Stimulated activated CD4-positive, alpha-beta T cell treated with anti-CD3 and anti-CD28 coated beads, Interleukin-4, amount 100 ng/mL, for 4 hours (primary cell): ENCODE measurements around the gene LSAMP.
"Not testable (repeated sequence)": the region's sequence is repeated elsewhere in the genome, so short reads cannot be mapped to it uniquely, and the experiment has no call there.

ENCODE experiments used
- DNase-seq, 2 experiments: peaks; one replicate each; pipeline ENCODE4 v3.0.0-alpha.2; 2020

Gene LSAMP

DNA sequence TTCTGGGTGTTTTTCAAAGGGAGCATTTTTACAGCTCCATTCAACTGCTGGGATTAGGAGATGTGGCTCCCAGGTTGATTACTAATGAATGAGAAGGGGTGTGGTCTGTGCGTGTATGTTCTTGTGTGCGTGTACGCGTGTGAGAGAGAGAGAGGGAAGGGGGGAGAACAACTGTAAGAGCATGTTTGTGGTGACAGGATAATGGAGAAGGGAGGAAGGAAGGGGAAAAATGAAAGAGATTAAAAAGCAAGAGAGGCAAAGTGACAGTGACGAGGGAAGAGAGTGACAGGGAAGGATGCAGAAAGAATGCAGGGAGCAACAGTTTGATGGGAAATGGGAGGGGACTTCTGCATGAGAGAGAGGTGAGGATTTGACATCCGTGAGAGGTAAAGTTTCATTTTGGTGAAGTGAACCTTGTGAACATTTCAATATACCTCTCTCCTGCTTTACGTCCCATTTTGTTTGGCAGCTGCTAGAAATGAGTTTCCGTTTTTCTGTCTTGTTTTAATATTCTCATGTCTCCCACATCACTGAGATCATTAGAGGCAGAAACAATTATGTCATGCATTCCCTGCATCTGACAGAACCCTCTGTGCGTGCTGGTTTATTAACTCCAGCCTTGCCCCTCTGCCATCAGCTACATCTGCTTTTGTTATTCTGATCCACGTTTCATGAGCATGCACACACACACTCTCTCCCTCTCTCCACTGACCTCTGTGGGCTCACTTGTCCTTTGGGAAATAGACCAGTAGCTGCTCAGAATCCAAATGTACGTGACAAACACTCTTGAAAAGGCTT, 660.3 kb downstream of the LSAMP start:
- DNase-seq, result no peak

DNA sequence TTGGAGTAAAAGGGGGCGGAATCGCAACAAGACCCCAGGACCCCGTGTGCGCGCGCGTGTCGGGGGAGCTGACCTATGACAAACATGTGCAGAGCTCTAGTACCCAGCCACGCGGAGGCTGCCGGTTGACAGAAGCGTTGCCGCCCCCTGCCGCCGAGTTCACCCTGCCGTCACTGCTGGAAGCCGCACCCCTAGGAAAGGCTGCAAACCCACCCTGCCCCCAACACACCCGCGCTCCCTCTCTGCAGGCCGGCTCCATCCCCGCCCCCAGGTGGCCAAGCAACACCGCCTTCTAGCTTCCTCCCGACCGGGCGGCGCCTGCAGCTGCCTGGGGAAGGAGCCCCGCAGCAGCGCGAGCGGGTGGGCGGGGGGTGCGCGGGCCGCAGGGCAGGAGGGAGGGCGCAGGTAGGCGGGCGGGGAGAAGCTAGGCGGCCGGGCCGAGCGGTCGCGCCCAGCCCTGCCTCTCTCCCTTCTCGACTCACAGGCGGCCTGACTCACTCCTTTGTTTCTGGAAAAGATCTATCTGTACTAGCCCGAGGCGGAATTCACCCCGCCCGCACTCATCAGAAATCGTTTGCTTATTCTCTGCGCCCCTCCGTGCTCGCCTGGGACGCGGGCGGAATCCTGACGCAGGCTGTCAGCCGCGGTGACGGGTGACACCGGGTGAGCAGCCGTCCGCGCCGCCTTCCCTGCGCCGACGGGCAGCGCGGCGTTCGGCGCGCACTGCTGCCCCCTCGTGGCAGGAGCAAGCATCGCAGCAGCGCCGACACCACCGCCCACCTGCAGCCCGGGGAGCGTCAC, 661.1 kb downstream of the LSAMP start:
- peak; percentile 84 to 90 for DNase-seq

DNA sequence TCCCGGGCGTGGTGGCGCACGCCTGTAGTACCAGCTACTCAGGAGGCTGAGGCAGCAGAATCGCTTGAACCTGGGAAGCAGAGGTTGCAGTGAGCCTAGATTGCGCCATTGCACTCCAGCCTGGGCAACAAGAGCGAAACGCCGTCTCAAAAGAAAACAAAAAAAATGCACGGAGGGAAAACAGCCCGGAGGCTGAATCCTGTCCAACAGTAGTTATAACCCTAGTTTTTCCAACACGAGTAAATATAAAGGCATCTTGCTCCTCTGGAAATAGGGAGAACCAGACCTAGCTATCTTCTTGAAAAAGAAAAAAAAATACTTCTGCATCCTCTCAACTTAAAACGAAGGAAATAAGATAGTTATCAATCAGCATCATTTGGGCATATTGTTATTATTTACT, 661.9 kb downstream of the LSAMP start:
- not testable (repeated sequence) for DNase-seq

DNA sequence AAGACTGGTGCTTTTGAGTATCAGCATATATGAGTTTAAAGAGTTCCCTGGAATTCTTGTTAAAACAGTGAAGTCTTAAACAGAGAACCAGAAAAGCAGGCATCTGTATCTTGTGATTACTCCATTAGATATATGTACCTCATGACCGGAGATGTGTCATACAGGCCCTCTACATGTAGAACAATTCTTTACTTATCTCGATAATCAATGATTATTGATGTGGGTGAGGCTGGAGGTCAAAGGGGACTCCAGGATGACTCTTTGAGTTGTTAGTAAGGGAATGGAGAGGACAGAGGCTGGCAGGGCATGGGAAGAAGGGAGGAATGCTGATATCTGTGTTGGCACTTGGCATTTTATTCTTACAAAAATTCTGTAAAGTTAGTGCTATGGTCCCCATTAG, 666.3 kb downstream of the LSAMP start:
- DNase-seq, result no peak

DNA sequence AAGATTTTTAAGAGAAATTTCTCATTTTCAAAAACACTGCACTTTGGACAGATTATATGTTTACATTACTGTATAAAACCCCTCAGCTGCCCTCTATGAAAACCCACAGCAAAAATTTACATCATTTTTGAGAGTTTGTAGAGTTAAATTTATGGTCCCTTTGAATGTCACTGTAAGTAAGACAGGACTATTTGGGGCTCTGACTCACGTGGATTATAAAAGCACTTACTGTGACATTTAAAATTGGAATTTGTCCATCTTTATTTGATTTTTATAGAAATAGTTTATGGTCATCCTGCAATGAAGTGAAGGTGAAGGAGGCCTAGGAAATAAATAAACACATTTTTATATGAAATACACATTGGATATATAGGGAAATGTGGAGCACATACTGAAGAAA, 672.3 kb downstream of the LSAMP start:
- DNase-seq, result no peak

DNA sequence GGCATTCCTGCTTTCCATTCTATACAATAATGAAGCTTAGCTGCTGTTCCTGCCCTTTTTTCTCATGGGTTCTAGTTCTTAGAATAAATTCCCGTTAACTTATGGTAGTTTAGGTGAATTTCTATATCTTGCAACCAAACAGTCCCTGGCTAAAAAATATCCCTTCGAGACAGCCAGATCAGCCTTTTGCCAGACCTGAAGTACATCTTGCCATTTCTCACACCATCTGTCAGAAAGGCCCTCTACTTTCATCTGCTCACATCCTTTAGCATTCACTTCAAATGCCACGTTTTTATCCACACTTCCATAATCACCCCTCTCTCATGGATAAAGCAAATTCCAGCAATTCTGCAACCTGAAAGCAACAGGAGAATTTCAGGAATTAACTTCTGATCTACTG, 676.6 kb downstream of the LSAMP start:
- no peak for DNase-seq

DNA sequence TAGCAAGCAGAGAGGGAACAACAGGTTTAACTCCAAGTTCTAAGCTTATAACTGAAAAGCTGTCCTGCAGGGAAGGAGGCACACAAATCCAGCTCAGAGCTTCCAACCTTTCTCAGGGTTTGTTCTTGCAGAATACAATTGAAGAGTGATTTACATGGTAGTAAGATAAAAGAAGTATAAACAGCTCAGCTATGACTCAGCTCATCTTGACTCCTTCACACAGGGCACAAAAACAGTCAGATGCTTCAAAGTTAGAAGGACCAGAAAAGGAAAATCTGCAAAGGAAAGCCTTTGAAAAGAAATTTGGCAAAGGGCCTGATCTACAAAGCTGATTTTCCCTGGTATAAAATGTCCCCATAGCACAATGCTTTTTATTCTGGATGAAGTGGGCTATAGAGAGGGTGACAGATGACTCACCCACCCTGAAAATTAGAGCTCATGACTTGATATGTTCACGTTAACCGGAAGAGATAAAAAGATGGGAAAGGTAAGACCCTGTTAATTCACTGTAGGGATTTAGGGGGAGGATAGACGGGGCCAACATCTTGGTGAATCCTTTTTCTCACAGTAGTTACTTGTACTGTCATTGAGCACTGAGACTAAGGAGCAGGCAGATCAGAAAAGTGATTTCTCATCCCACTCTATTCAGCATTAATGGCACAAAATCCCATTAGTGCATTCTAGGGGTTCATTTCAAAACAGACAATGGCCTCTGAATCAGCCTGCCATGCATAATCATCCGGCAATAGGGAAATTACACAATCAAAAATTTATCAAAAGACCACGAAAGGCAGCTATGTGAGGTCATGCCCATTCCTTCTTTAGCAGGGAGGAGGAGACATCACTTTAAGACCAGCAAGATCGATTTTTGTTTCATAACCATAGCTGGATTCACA, 678.5 kb downstream of the LSAMP start:
- DNase-seq, result no peak

DNA sequence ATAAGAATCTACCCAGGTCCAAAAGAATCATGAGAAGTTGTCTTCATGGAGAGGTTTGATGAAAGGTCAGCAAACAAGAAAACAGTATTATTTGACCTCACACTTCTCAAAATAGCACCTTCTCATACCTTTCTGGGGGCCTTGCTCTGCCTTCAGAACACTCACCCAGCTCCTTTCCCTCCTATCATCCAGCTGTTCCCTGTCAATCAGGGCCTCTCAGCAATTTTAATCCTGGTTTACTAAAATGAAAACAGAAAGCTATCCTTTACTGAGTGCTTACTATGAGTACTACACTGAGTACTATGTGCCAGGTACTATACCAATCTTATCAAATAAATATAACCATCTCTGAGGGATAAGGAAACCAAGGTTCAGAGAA, 683.4 kb downstream of the LSAMP start:
- no peak for DNase-seq

DNA sequence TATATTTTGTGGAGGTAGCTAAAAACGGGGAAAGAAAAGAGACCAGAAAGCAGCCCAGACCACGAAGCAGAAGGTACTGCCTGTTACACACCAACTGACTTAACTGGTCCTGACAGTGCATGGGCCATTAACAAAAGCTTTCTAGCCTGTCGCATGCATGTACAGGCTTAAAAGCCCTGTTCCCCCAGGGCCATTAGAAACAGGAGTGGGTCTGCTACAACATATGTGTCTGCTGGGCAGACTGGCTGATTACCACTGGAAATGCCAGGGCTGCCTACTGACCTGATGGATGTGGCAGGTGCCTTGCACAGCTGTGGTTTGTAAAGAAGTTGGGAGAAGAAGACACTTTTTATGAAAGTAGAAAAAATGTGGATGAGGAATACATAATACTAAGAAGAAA, 684.6 kb downstream of the LSAMP start:
- DNase-seq, result no peak

DNA sequence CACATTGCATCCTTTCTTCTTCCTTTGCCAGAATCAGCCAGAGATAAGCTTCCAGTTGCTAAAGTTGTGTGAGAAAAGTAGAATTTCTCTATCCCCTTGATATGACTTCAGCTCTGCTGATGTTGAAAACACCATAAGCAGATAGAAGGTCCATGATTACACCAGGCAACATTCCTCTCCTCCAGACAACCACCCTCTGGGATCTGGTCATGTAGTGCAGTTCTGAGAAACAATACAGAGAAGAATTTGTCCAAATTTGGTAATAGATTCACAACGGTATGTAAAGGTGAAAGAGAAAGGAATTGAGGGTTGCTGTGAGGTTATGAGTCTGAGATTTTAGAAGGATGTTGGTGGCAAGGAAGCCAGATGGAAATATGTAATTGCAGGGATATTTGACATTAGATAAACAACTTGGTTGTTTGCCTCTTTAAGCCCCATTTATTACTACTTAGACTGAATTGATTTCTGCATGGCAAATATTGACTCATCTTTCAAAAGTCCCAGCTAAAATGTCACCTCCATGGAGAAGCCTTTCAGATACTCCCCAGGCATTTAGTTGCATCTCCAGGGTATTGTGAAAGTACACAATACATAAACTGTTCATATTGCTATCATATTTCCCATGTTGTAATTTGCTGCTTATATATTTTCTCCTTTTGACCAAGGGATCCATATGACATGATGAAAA, 687.1 kb downstream of the LSAMP start:
- no peak for DNase-seq

DNA sequence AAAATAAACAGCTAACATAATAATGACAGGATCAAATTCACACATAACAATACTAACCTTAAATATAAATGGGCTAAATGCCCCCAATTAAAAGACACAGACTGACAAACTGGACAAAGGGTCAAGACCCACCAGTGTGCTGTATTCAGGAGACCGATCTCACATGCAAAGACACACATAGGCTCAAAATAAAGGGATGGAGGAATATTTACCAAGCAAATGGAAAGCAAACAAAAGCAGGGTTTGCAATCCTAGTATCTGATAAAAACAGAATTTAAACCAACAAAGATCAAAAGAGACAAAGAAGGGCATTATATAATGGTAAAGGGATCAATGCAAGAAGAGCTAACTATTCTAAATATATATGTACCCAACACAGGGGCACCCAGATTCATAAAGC, 692.3 kb downstream of the LSAMP start:
- not testable (repeated sequence) for DNase-seq
